Stomach (tissue), 9 donors: ENCODE results near the gene ATP11B. TPM values are rescaled to one million over a fixed set of nuclear protein-coding genes. Genes with fewer than 3 reads are reported as not detected.
A peak's percentile ranks its signal among the peaks of the same experiment; 100 is the strongest.

ENCODE experiments used
- DNase-seq, 2 donors: peaks; one replicate each; pipeline versions ENCODE4 v3.0.0 to v3.0.0-alpha.2; 2013 to 2019
- H3K27ac ChIP-seq, 5 donors: fragments of 200-600 bp in 4 of 5; sonication (generic) in 4 of 5; one replicate each; pipeline ENCODE4 v1.5.1; 2013 to 2019; ENCODE audit warnings: mild to moderate bottlenecking in 1 of 5, moderate library complexity in 1 of 5
- H3K27me3 ChIP-seq, 3 donors: fragments of 200-600 bp; sonication (generic); one replicate each; pipeline ENCODE4 v1.5.1; 2017 to 2019; ENCODE audit warnings: mixed run types in 1 of 3
- H3K36me3 ChIP-seq, 4 donors: fragments of 200-600 bp; sonication (generic); 1 replicate in 3 of 4; 2 replicates in 1 of 4; pipeline ENCODE4 v1.5.1; 2016 to 2019
- H3K4me1 ChIP-seq, 4 donors: fragments of 200-600 bp; sonication (generic); one replicate each; pipeline ENCODE4 v1.5.1; 2016 to 2019
- H3K4me3 ChIP-seq, 4 donors: fragments of 200-600 bp; sonication (generic) in 3 of 4; one replicate each; pipeline ENCODE4 v1.5.1; 2016 to 2019; ENCODE audit warnings: mild to moderate bottlenecking in 1 of 4
- H3K9me3 ChIP-seq, 4 donors: fragments of 200-600 bp; sonication (generic); one replicate each; pipeline ENCODE4 v1.5.1; 2016 to 2019
- CTCF ChIP-seq, 7 experiments: fragments of 450-650 bp in 4 of 7; fragments of 200-600 bp in 3 of 7; sonication (generic) in 3 of 7; IDR thresholded peaks; one replicate each; pipeline ENCODE4 v1.5.1; 2016 to 2019; ENCODE audit warnings: antibody characterized with exemption in 7 of 7, control low read depth in 2 of 7, mild to moderate bottlenecking in 1 of 7
- EP300 ChIP-seq: sonication (generic); formaldehyde crosslinking; IDR thresholded peaks from one replicate; pipeline ENCODE4 v1.6.1; 2017; ENCODE audit warnings: antibody characterized with exemption
- POLR2A ChIP-seq, 4 donors: fragments of 450-650 bp; IDR thresholded peaks; one replicate each; pipeline ENCODE4 v1.6.1; 2016; ENCODE audit warnings: antibody characterized with exemption in 4 of 4, control low read depth in 2 of 4, mild to moderate bottlenecking in 1 of 4, moderate library complexity in 1 of 4
- POLR2AphosphoS5 ChIP-seq, 3 donors: sonication (generic); formaldehyde crosslinking; IDR thresholded peaks; one replicate each; pipeline ENCODE4 v1.6.1; 2016; ENCODE audit warnings: antibody characterized with exemption in 3 of 3
- WGBS, 5 donors: extraction: QIAGEN DNeasy Blood & Tissue Kit in 3 of 5; methylation state at CpG; one replicate each; pipeline versions ENCODE4 v1.1.5 to v1.1.7; 2013 to 2018; 5-methylcytosine and 5-hydroxymethylcytosine counted together
- intact Hi-C: fragments of 100-400 bp; cut with DNase I; formaldehyde crosslinking; loops from one replicate; pipeline ENCODE4 v1.15.1; 2023; ENCODE audit warnings: low total_unique reads
- polyA plus RNA-seq, 3 donors: library from polyadenylated mRNA; stranded (reverse); fragments of 200-250 nt; gene quantifications; one replicate each; pipeline ENCODE4 v1.2.3, GENCODE V29; 2013
- total RNA-seq, 5 donors: library from RNA; depleted of rRNA; stranded (reverse); fragments of >200 nt; gene quantifications; one replicate each; pipeline versions ENCODE4 v1.1.0 to v1.2.3, GENCODE V29; 2014 to 2016
- donor health status: healthy with polysubstance abuse.
- donor health status: Bipolar disorder and iron deficiency.
- donor health status: healthy.

Gene ATP11B
- total and polyA plus RNA-seq, 8 donors: 9.6 to 449 (median 120) TPM

- peak; percentile 63 to 89 for DNase-seq
- Histone ChIP-seq H3K27ac (peak overlapping the region; percentile 66 to 85 (median 79)), H3K27me3 (no peaks in the 10 kb centered on the region), H3K9me3 (no peaks in the 10 kb centered on the region), H3K4me3 (no peak overlapping the region), H3K4me1 (peaks cover 11 to 21% (median 14%) of the 10 kb centered on the region in 4 donors), H3K36me3 (no peaks in the 10 kb centered on the region)
- WGBS, 5 donors: 20 to 55% (median 31%) methylated on average over 13 of the region's 13 CpGs
- TF ChIP-seq EP300 (no peak), POLR2AphosphoS5 (IDR thresholded peaks at IDR 0.05) (peak in 1 of 3 donors; percentile 82), POLR2A (IDR thresholded peaks at IDR 0.05) (no peak), CTCF (IDR thresholded peaks at IDR 0.05) (no peak)
- intact Hi-C loops: no loop called here
Measured at GRCh38 chr3:182760576-182761164, 32.6 kb upstream of the ATP11B start.

- TF ChIP-seq POLR2A (IDR thresholded peaks at IDR 0.05) (no peak), POLR2AphosphoS5 (IDR thresholded peaks at IDR 0.05) (no peak), CTCF (IDR thresholded peaks at IDR 0.05) (no peak), EP300 (no peak)
- DNase-seq: no peak
- H3K36me3 ChIP-seq: no peaks in the 10 kb centered on the region
- H3K27ac ChIP-seq: peak overlapping the region in 3 of 5 donors; percentile 29 to 49 (median 46)
- intact Hi-C loops: no loop called here
- H3K4me1 ChIP-seq: peaks cover 11 to 21% (median 14%) of the 10 kb centered on the region in 4 donors
- no peaks in the 10 kb centered on the region for H3K27me3 ChIP-seq
- no peaks in the 10 kb centered on the region for H3K9me3 ChIP-seq
- WGBS, 5 donors: 44 to 77% (median 68%) methylated on average over 2 of the region's 2 CpGs
- H3K4me3 ChIP-seq: no peak overlapping the region
Measured at GRCh38 chr3:182763896-182764295, 29.4 kb upstream of the ATP11B start.

GRCh38 chr3:182765287-182765686 lies 28.0 kb upstream of the ATP11B start:
- no peaks in the 10 kb centered on the region for H3K36me3 ChIP-seq
- H3K4me1 ChIP-seq: peaks cover 11 to 21% (median 19%) of the 10 kb centered on the region in 4 donors
- intact Hi-C loops: no loop called here
- DNase-seq: no peak
- H3K27ac ChIP-seq: peak overlapping the region in 1 of 5 donors; percentile 14
- H3K9me3 ChIP-seq: no peaks in the 10 kb centered on the region
- no peaks in the 10 kb centered on the region for H3K27me3 ChIP-seq
- TF ChIP-seq CTCF (IDR thresholded peaks at IDR 0.05): no peak
- TF ChIP-seq EP300: no peak
- TF ChIP-seq POLR2A (IDR thresholded peaks at IDR 0.05): no peak
- no peak for TF ChIP-seq POLR2AphosphoS5 (IDR thresholded peaks at IDR 0.05)
- H3K4me3 ChIP-seq: no peak overlapping the region

GRCh38 chr3:182766099-182766498 lies 27.2 kb upstream of the ATP11B start:
- Histone ChIP-seq H3K4me1 (peaks cover 11 to 21% (median 17%) of the 10 kb centered on the region in 4 donors), H3K27me3 (no peaks in the 10 kb centered on the region), H3K27ac (peak overlapping the region in 1 of 5 donors; percentile 14), H3K36me3 (no peaks in the 10 kb centered on the region), H3K4me3 (no peak overlapping the region), H3K9me3 (no peaks in the 10 kb centered on the region)
- no peak for DNase-seq
- TF ChIP-seq POLR2A (IDR thresholded peaks at IDR 0.05) (no peak), EP300 (no peak), POLR2AphosphoS5 (IDR thresholded peaks at IDR 0.05) (no peak), CTCF (IDR thresholded peaks at IDR 0.05) (no peak)
- intact Hi-C loops: no loop called here
- WGBS, 5 donors: 19 to 60% (median 37%) methylated on average over 2 of the region's 2 CpGs
